HG02642 (cell line): ENCODE data around the gene EZH2.
A peak's percentile ranks its signal among the peaks of the same experiment; 100 is the strongest.

Experiments used
- ATAC-seq: cut with Tn5 transposase; IDR thresholded peaks from one replicate; pipeline ENCODE4 v1.9.1; 2021; ENCODE audit warnings: mild to moderate bottlenecking; ENCODE audit not compliant: unreplicated experiment, poor library complexity

Gene EZH2

GRCh38 chr7:148903504-148903903 lies 19.4 kb upstream of the EZH2 start:
- ATAC-seq: no peak

GRCh38 chr7:148901178-148901577 lies 17.1 kb upstream of the EZH2 start:
- no peak for ATAC-seq

- ATAC-seq: no peak
These were observed 14.9 kb upstream of the EZH2 start for GRCh38 chr7:148898845-148899484.

GRCh38 chr7:148894591-148894990 lies 10.5 kb upstream of the EZH2 start:
- no peak for ATAC-seq

- ATAC-seq: no peak
These were observed 9.0 kb upstream of the EZH2 start for GRCh38 chr7:148893071-148893470.

GRCh38 chr7:148888300-148888699 lies 4.2 kb upstream of the EZH2 start:
- ATAC-seq: no peak

GRCh38 chr7:148886844-148887243 lies 2.8 kb upstream of the EZH2 start:
- no peak for ATAC-seq

- peak; percentile 92 for ATAC-seq
These were observed 370 bp upstream of the EZH2 start for GRCh38 chr7:148884299-148885022.

GRCh38 chr7:148883266-148884048 lies 634 bp downstream of the EZH2 start:
- ATAC-seq: peak; percentile 30

- ATAC-seq: no peak
These were observed 1.2 kb downstream of the EZH2 start for GRCh38 chr7:148882841-148883265.

GRCh38 chr7:148882192-148882591 lies 1.9 kb downstream of the EZH2 start:
- ATAC-seq: no peak

- no peak for ATAC-seq
These were observed 5.8 kb downstream of the EZH2 start for GRCh38 chr7:148878317-148878716.

- no peak for ATAC-seq
These were observed 6.6 kb downstream of the EZH2 start for GRCh38 chr7:148877517-148877916.

GRCh38 chr7:148872188-148872587 lies 11.9 kb downstream of the EZH2 start:
- no peak for ATAC-seq

- no peak for ATAC-seq
These were observed 12.5 kb downstream of the EZH2 start for GRCh38 chr7:148871551-148871950.

GRCh38 chr7:148871030-148871429 lies 13.1 kb downstream of the EZH2 start:
- no peak for ATAC-seq

- ATAC-seq: no peak
These were observed 15.8 kb downstream of the EZH2 start for GRCh38 chr7:148868378-148868674.

GRCh38 chr7:148867596-148868377 lies 16.3 kb downstream of the EZH2 start:
- ATAC-seq: no peak

- ATAC-seq: no peak
These were observed 17.7 kb downstream of the EZH2 start for GRCh38 chr7:148866362-148866761.

- no peak for ATAC-seq
These were observed 18.8 kb downstream of the EZH2 start for GRCh38 chr7:148865283-148865682.

GRCh38 chr7:148863324-148863723 lies 20.8 kb downstream of the EZH2 start:
- ATAC-seq: no peak
